Activated CD4-positive, alpha-beta T cell treated with anti-CD3 and anti-CD28 coated beads, Interleukin-2, Interleukin-6, amounts not matched to agents 100 ng/mL and 50 ng/mL, durations not matched to agents 16 hours and 8 hours (primary cell): ENCODE data around the gene PEX10.

Source experiments
- DNase-seq: peaks from one replicate; pipeline ENCODE4 v3.0.0-alpha.2; 2020

Gene PEX10

GRCh38 chr1:2403273-2403672 lies 9.1 kb downstream of the PEX10 start:
- no peak for DNase-seq

DNA sequence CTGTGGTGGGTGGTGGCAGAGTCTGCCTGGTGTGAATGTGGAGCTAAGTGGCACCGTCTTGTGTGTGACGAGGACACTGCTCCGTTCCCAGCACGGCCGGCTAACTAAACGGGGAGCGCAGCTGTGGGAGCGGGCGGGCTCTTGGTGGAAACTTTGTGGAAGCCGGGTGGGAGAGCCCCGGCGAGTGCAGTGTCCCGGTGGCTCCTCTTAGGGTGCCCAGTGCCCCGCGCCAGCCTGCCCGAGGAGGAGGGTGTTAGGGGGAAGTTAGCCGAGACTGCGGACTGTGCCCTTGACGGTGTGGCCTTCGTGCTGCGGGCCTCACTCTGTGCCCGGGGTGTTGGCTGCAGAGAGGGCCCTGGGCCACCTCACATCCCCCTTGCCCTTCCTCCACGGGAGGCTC lies 9.9 kb downstream of the PEX10 start:
- DNase-seq = no peak

- no peak for DNase-seq
These were observed 11.3 kb downstream of the PEX10 start for GRCh38 chr1:2400950-2401649.

DNA sequence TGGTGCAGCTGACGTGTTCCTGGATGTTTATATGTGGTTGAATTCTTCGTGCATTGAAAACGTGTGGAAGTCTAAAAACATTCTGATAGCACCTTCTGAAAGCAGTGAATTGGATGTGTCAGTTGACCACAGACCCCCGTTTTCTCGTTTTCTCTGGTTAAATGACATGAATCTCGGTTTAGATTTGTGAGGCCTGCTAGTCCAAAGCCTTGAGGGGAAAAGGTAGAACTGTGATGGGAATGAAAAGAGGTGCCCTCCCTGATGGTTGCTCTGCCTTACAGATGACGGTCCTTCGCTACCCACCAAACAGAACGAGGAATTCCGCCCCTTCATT lies 11.8 kb downstream of the PEX10 start:
- DNase-seq = no peak

GRCh38 chr1:2399890-2400575 lies 12.3 kb downstream of the PEX10 start:
- DNase-seq = no peak

DNA sequence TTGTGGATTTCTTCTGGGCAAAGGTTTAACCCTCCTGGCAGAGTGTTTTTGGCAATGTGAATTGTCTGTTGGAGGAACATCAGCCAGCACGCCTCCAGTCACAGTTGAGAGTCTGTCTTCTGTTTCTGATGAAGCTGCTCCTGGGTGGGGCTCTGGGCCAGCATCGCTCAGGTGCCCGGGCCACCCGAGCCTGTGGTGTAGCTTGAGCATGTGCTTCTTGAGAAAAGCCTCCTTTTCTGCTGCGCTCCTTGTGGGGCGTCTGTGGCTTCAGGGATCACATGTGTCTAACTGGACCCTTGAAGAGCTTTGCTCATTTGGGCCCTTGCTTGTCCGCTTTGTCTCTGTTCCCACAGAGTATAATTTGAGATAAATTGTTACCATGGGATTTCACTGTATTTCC lies 13.5 kb downstream of the PEX10 start:
- no peak for DNase-seq

DNA sequence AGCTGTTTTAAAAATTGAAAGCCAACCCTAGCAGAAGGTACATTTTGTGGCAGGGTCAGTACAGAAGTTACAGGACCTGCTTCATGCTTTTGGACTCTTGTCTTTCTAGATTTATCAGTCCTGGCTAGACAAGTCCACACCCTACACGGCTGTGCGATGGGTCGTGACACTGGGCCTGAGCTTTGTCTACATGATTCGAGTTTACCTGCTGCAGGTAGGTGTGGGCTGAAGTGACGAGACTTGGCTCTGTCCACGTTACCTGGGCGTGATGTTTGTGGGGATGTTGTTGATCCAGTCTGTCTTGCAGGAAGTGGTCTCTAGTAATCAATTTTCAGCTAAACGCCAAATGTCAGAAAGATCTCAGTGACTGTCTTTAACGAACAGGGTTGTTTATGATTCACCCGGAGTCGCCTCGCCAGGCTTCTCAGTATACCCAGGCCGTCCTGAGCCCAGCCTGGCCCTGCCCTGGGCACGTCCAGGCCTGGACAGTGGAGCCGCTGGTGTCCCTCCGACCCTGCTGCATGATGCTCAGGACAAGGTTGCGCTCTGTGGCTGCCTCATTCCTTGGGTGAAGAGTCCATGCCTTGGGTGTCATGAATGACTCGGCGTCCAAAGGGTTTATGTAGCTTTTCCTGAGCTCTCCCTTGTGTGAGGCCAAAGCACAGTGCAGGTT lies 15.2 kb downstream of the PEX10 start:
- no peak for DNase-seq

- no peak for DNase-seq
These were observed 15.9 kb downstream of the PEX10 start for GRCh38 chr1:2396476-2396875.

GRCh38 chr1:2396059-2396458 lies 16.3 kb downstream of the PEX10 start:
- DNase-seq = no peak

DNA sequence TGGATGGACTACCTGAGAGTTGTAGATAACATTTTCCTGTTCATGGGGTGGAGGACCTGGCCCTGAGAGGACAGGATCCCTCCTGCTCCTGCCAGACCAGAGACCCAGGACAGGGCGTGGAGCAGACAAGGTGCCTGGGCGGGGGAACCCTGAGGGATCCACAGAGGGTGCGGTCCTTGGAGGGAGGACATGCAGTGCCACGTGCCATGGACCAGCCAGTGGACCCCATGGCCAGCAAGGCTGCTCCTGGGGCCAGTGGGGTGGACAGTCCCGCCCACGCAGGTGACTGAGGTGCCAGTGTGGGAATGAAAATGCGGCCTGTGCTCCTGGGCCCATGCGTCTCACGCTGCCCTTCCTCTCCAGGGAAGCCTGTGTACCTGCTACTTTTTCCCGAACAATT lies 17.1 kb downstream of the PEX10 start:
- no peak for DNase-seq

DNA sequence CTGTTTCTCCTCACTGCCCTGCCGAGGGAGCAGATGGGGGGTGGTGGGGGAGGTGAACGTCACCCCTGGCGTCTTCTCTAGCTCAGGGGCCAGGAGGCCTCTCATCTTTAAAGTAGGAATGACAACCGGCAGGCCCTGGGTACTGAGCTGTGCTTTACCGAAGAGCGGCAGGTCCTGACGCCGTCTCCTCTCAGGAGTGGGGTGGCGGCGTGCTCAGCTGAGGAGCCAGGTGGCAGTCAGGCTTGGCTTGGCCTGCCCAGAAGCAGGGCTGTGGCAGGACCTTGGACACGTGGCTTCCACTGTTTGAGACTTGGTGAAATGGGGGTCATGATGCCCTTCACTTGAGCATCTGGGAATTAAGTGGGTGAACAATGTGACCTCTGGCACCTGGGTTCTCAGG lies 17.6 kb downstream of the PEX10 start:
- DNase-seq = no peak

DNA sequence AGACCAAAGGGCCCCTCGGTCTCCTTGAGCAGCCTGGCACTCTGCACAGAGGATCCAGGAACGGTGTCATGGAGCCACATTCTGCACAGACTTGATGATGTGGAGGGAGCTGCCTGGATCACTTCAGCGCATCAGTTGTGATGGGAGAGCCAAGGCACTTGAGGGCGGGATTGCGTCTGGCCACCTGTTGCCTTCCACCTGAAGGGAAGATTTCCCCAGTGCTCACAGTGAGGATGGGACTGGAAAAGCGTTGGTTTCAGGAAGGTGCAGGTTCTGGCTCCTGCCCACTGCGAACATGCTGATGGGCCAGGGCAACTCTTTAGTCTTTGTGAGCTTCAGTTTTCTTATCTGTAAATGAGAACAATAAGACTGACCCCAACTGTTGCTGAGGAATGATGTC lies 18.1 kb downstream of the PEX10 start:
- DNase-seq = no peak

- DNase-seq = no peak
These were observed 18.9 kb downstream of the PEX10 start for GRCh38 chr1:2393471-2393877.

- no peak for DNase-seq
These were observed 19.7 kb downstream of the PEX10 start for GRCh38 chr1:2392686-2393085.

DNA sequence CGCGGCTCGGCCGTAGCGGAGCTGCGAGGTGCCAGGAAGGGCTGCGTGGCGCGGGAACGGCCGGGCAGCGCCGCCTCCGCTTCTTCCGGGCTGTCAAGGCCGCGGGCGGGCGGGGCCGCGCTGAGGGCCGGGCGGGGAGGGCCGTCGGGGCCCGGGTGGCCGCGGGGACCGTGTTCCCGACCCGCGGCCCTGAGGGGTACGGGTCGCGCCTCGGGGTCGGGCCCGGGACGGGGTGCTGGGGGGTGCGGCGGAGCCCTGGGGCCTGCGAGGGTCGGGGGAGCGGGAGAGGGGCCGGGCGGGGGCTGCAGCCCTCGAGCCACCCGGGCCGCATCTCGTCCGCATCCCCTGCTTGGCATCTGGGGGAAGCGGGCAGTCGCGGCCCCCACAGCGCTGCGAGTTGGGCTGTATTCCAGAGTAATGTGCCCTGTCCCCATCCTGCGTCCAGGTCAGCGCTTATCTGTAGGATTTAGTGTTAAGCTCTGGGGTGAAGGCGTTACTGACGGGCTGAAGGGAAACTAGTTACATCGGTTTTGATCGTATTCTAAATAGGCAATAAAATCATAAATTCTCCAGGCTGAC lies 20.3 kb downstream of the PEX10 start:
- DNase-seq = no peak

- DNase-seq = peak; percentile 99
These were observed 21.1 kb downstream of the PEX10 start, which contains the start of the genes MORN1 and RER1 for GRCh38 chr1:2391041-2391930. Gene MORN1 (minus strand): TSS chr1:2391554. CDS start chr1:2391533, 21 bp downstream. Gene RER1 (plus strand): TSS chr1:2391841. CDS start chr1:2395791, 3,950 bp downstream.

DNA sequence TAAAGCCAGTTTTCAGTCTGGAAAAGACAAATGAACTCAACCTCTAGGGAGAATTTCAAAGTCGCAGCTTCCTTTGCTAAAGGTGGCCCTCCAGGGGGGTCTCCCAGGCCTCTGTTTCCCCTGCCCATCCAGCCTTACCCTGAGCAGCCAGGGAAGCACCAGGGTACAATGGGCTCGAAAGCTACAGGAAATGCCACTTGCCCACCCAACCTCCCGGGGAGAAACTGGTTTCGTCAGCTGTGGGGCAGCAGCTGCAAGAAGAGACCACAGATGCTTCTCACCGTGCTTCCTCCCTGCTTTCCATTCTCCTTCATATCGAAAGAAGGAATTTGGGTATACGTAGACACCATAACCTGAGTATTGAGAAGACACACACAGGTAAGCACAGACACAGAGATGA lies 22.7 kb downstream of the PEX10 start:
- no peak for DNase-seq

- no peak for DNase-seq
These were observed 24.1 kb downstream of the PEX10 start for GRCh38 chr1:2388004-2388913.

- no peak for DNase-seq
These were observed 25.4 kb downstream of the PEX10 start for GRCh38 chr1:2386636-2387611.

- no peak for DNase-seq
These were observed 26.6 kb downstream of the PEX10 start for GRCh38 chr1:2385606-2386280.
